Middle frontal gyrus (tissue), 1 donor: Measurements from ENCODE around the gene CYS1.
"Not testable (repeated sequence)": the region's sequence is repeated elsewhere in the genome, so short reads cannot be mapped to it uniquely, and the experiment has no call there.

ENCODE experiments used
- DNase-seq: peaks from one replicate; pipeline ENCODE4 v3.0.0-alpha.2; 2015; ENCODE audit warnings: low spot score; ENCODE audit errors: extremely low spot score

The CYS1 gene

DNA sequence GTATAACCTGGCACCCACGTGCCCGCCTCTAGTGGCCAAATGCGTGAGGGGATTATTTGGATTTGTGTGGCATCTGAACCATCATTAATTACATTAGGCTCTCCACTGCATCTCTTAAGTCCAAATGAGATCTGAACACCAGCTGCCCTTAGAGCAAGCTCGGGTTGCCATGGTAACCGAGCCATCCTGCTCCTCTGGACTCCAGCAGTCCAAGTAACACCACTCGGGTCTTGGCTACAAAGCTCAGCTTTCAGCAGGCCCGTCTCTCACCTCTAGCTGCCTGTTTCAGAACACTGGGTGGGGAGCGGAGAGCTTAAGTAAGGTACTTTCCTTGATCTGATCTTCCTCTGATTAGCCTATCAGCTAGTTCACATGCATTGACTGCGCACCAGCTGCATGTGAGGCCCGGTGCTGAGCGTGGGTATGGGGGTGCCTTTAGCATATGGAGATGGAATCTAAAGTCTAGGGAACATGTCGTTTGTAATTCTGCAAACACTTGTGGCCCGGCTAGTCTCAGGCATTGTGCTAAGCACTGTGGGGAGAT, 14.1 kb upstream of the CYS1 start:
- DNase-seq, result no peak

DNA sequence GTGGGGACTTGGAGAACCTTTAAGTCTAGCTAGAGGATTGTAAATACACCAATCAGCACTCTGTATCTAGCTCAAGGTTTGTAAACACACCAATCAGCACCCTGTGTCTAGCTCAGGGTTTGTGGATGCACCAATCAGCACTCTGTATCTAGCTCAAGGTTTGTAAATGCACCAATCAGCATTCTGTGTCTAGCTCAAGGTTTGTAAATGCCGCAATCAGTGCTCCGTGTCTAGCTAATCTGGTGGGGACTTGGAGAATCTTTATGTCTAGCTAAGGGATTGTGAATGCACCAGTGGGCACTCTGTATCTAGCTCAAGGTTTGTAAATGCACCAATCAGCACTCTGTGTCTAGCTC, 11.7 kb upstream of the CYS1 start:
- not testable (repeated sequence) for DNase-seq

DNA sequence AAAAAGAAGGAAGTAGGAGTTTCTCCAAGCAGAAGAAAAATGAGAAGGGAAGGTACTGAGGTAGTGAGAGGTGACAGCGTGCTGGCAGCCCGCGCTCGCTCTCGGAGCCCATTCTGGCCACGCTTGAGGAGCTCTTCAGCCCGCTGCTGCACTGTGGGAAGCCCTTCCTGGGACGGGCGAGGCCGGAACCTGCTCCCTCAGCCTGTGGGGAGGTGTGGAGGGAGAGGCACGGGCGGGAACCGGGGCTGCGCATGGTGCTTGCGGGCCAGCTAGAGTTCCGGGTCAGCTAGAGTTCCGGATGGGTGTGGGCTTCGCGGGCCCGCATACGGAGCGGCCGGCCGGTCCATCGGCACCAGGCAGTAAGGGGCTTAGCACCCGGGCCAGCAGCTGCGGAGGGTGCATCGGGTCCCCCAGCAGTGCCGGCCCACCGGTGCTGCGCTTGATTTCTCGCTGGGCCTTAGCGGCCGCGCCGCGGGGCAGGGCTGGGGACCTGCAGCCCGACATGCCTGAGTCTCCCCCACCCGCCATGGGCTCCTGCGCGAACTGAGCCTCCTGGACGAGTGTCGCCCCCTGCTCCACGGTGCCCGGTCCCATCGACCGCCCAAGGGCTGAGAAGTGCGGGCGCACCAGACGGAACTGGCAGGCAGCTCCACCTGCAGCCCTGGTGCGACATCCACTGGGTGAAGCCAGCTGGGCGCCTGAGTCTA, 11.1 kb upstream of the CYS1 start:
- DNase-seq, result no peak

DNA sequence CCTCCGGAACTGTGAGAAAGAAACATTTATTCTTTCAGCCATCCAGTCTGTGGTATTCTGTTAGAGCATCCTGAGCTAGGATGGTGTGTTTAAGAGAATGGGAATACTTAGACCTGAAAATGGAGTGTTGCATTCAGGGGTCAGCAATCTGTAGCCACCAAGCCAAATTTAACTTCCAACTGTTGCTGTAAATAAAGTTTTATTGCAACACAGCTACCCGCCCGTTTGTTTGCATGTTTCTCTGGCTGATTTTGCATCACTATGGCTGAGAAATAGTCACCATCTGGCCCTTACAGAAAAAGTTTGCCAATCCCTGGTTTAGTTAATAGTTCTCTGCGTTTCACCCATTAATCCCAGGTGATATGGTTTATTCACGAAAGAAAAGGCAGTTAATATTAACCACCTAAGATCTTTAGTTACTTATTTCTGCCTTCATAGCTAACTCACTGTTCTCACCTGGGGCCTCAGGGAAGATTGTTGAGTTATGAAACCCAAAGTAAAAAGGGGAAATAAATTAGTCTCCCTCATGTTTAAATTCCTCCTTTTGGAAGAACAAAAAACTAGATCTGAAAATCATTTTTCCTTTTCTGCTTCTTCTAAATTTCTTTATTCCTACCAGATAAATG, 9.5 kb upstream of the CYS1 start:
- DNase-seq, result no peak

DNA sequence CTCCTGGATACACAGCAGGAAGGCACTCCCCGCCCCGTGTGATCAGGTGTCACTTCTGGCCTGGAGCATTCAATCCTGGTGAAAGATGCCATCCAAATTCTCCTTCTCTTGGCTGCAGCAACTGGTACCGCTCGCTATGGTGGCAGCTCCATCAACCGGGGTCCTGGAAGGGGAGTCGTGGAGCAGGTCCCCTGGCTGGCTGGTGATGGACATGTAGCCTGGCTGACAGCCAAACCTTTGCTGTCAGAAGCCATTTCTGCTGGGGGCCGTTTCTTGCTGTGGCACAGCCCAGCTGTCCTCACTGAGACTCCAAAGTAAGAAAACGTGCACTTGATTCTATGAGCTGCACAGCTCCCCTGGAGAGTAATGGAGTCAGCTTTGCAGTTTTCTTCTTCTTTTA, 7.1 kb upstream of the CYS1 start:
- DNase-seq, result no peak

DNA sequence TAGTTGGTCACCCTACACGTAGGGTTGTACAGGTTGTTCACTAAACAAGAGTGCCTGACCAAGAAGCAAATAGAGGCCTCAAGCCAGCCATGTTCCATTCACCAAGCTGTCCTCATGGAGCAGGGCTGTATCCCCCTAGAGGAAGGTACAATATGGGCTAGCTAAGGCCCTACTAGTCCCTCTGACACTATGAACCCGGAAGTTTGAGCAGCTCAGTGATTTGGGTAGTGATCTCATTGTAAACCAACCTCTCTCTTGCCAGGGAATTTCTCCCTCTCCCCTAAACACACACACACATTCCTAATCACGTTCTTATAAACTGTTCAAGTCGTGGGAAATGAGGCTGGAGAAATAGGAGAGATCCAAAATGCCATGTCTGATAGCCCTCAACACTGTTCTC, 6.7 kb upstream of the CYS1 start:
- no peak for DNase-seq

DNA sequence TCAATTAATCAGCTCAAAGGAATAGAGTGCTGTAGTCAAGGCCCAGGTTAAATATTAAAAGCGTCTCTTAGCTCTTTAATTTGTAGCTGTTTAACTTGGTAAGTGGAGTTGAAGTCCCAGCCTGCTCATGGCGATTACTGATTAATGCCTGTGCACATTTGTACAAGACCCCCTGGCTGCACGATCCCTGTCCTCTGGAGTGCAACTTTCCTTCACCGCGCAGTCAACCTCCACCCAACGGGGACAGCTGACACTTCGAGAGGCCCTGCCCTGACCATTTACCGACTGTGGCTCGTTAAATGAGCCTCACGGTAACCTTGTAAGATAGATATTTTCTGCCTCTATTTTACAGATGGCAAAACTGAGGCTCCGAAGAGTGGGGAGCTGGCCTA, 5.5 kb upstream of the CYS1 start:
- DNase-seq, result no peak

DNA sequence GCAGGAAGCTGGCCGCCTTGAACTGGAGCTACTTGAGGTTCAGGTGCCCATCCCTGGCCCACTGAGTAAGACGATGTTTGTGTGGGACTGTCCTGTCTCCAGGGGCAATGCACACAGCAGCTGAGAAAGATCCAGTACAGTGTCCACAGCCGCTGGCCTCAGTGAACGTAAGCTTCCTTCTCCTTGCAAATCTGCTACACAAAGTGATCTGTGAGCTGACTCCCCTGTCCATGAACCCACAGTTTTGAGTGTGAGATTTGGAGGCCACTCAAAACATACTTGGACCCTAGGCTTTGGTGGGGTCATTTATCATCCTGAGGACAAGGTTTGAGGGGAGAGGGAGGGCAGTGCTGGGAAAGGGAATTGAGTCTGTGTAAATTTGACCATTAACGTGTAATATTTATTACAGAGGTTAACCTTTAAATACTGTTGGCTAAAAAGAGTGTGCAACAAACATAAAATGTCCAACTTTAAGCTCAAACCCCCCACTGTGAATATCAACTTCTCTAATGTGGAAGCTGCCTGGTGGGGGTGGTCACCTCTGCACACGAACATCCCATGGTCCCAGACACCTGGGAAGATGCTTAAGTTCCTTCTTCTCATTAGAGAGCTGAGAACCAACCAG, 4.9 kb upstream of the CYS1 start:
- DNase-seq, result no peak

DNA sequence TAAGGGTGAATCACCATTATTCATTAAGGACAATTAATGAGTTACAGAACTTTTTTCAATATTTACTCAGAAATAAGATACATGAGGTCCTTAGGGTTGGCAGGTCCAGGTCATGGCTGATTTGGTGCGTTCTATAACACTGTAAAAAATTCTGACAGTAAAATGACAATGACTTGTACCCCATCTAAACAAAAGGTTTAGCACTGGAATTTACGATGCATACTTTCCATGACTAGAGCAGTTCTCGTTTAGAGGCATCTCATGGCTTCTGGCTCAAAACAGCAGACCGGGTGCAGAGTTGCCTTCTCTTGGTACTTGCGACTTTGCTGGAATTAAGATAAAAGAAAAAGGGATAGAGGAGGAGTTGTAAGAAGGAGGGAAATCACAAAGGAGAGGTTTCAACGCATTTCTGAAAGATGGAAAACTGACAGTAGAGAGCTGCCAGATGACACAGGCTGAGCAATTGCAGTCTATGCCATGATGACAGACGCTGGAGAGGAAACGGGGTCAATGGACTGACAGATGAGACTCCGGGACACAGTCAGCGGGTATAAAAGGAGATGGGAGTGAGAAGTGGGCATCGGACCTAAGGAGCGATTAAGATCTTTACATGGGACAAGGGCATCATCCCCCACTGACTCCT, 4.1 kb upstream of the CYS1 start:
- DNase-seq, result no peak

DNA sequence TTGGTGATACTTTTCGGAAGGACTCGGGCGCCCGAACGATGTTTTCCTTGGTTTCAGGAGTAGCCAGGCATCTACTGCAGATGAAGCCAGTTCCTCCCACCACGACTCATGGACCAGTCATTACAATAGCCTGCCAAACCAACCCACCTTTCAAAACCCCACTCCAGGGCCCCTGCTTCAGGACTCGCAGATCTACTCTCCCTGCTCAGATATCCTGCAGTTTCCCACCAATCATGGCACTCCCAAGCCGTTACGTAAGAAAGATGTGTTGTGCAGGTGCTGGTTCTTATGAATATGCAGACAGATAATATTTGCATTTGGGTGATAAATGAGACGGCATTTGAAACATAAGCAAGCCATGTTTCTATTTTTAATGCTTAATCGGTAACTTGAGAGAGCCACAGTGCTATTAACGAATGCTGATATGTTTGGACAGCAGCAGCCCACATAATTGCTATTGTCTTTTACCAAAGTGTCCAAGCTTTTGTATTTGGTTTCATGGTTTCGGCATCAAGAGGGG, 3.5 kb upstream of the CYS1 start:
- DNase-seq, result no peak

DNA sequence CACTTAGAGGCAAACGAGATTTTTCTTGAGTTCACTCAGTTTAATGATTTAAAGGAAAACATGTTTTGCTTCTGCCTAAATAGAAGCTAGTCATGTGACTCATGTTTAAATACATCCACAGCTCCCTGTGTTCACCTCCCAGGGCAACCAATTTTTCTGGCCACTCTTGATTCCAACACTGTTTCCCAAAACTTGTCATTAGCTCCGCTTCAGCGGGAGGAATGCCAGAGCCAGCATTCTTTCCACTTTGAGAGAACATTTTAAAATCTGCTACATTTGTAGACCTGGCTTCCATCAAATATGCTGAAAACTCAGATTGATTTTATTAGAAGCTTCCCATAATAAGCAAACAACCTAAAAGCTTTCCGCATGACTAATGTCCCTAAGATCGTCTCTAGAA, 2.8 kb upstream of the CYS1 start:
- no peak for DNase-seq

DNA sequence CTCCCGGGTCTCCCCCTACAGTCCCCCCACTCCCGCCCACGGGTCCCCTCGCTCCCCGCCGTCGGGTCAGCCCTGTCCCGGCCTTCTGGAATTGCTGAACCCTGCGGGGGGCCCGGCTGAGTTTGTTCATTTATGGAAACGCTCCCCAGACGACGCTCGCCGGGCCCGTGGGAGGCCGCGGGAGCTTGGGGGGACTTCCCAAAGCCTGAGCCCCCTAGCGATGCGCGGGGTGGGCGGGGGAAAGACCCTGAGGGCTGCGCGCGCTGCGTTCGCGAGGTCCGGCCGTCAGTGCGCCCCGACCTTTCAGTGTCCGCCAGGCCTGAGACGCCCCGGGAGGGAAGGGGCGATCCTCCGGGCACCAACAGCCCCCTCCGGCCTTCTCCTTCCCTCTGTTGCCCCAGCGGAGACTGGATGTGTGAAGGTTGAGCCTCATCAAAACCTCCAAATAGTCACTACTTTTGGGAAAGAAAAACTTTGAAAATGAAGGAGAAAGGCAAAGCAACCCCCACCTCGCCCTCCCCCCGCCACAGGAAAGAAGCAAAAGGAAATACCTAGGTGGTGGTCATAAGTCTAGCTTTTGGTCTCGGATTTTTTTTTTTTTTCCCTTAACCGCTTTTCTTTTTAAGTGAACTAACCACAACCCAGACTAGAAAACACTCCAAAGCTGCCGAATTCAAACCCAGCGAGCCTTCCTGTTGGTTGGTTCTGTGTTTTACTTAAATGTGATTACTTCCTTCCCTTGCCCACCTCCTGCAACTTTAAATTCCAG, 509 bp upstream of the CYS1 start:
- no peak for DNase-seq

DNA sequence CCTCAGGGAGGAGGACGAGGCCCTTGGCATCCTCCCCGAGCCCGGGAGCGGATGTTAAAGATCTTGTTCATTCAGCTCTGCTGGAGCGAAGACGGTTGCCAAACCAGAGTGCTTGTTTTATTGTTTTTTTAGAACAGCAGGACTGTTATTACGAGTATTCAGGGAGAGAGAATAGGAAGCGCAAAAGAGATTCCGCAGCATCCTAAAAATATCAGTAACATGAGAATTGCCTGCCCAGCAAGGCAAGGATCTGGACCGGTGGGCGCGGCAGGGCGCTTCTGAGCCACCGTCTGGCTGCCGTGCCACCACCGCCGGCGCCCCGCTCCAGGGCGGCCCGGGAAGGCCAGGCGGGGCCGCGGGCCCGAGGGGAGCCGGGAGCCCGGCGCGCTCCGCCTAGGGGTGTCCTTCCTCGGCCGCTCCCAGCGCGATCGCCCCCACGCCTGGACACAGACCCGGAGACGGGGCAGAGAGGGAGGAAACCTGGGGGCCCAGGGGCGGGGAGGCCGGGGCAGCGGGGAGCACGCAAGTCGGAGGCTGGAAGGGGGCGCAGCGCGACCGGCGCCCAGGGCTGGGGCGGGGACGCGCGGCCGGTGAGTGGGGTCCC, 843 bp downstream of the CYS1 start:
- DNase-seq, result no peak

DNA sequence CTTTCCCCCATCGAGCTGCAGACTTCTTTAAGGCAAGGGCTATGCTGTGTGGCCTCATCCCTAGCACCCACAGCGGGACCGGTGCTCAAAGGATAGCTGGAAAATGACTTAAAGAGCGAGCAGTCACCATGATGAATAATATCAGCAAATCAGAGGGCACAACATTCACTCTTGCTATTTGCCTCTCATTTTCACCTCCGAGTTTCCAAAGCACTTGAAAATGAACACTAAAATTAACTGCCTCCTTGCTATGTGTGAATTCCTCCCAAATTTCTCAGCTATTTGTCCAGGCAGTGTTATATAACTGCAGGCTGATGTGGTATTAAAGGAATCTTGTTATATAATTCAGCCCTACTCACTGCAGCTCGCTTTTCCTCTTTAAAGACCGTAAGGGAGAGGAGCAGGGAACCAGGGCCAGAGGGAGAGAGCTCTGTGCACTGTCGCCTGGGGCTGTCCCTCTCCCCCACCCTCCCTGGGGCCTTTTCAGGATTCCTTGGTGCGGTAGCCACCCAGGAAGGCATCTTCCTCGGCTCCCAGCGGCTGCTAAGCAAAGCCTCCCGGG, 1.4 kb downstream of the CYS1 start:
- DNase-seq, result peak; percentile 37

DNA sequence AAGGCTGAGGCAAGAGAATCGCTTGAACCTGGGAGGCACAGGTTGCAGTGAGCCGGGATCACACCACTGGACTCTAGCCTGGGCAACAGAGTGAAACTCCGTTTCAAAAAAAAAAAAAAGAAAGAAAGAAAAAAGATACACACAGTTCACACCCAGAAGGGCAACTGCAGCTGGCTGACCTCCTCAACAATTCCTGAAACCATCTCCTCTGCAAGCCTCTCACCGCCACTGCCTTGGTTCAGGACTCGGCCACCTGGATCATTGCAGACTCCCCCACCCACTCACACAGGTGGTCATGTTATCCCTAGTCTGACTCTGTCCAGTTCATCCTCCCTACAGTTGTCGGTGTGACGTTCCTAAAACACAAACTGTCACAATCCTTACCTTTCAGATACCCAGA, 2.2 kb downstream of the CYS1 start:
- no peak for DNase-seq

DNA sequence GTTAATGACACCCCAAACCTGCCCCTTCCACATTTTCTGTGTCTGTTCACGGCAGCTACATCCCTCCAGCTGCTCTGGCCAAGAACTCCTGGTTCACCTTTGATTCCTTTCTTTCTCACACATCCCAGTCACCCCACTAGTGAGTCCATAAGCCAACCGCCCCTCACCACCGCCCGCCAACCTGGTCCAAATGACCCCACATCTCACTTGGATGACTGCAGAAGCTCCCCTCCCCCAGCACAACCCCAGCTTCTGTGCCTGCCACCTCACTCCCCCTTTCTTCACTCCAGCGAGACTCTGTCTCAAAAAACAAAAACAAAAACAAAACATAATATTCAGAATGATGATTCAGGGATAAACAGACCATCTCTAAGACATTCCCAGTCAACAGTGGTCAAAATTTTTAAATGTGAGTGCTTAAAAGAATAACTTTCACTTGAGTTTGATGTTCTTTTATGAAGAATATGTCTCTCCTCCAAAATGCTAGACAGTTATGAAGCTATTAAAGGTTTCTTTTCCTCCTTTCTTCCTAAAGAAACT, 3.2 kb downstream of the CYS1 start:
- DNase-seq, result no peak

DNA sequence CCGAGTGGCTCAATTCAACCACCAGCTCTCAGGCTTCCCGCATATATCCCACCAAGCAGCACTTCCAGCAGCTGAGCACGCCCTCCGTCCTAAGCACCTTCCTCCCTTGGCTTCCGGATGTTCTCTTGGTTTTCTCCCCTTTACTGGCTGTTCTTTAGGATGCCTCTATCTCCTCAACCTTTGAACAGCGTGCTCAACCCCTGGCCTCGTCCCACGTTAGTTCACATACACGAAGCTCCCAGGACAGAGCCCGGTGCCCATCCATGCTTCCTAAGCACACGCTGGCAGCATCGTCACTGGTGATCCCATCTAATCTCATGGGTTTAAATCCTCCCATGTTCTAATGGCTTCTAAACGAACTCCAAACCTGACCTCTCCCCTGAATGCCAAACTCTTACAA, 3.7 kb downstream of the CYS1 start:
- DNase-seq, result no peak

DNA sequence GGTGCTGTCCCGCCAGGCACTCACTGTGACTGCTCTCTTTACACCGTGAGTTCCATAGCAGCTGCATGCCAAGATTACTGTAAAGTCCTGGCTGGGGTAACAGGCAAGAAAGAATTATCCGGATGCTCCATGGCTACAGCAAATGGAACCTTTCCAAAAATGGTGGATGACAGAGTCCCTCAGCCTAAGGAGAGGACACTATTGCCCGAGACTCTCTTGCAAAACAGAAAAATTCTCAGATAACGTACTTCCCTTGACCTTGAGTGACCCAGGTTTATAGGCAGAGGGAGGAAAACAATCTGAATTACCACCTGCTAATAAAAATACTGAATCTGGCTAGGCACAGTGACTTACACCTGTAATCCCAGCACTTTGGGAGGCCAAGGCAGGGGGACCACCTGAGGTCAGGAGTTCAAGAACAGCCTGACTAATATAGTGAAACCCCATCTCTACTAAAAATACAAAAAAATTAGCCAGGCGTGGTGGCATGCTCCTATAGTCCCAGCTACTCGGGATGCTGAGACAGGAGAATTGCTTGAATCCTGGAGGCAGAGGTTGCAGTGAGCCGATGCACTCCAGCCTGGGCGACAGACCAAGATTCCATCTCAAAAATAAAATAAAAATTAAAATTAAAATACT, 4.5 kb downstream of the CYS1 start:
- DNase-seq, result no peak

DNA sequence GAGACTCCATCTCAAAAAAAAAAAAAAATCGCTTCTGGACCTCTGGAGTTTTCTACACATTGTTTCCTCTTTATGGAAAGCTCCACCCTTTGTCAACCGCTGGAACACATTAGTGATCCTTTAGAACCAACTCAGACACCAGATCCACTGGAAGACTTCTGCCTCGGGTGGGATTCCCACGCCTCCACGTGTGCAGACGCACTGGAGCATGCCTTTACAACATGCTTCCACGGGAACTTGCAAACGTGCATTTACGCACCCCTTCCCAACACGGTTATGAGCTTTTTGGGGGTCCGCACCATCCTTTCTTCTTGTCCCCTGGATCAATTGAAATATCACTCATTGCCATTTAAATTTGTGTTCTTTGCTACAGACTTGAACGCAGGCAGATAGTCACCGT, 5.1 kb downstream of the CYS1 start:
- DNase-seq, result no peak

DNA sequence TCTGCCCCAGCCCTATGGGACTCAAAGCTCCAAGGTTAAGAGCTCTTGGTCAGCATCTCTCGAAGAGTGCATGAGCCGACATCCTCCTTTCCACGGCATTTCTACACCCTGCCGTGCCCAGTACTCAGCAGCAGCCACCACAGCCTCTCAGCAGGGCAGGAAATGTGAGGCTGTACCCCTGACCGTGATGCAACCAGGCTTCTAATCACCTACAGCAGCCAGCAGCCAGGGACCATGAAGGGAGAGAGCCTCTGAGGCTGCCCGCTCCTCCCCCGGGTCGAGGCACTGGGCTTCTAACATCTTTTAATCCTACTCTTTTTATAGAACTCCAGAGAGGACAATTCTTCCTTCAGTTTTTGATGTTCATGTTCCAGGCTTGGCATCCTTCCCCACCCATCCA, 6.5 kb downstream of the CYS1 start:
- DNase-seq, result peak; percentile 13
